WTC11 (cell line): Measurements from ENCODE around the gene SSNA1. TPM values are rescaled to one million over a fixed set of nuclear protein-coding genes. Genes with fewer than 3 reads are reported as not detected.
A peak's percentile ranks its signal among the peaks of the same experiment; 100 is the strongest.

Experiments used
- ATAC-seq: fragments of 200-7000 bp; cut with Tn5 transposase; 2 replicates; pipeline ENCODE4 v1.10.0; 2021; ENCODE audit warnings: mild to moderate bottlenecking, moderate library complexity
- CTCF ChIA-PET: fragments of 300-600 bp; sonication (Branson Sonifier 250); formaldehyde crosslinking; loops from one replicate; lab custom pipeline; 2021; ENCODE audit warnings: antibody characterized with exemption; lab: Charles Lee
- POLR2A ChIA-PET: fragments of 350-600 bp; sonication (Branson Sonifier 250); formaldehyde crosslinking; loops from one replicate; lab custom pipeline; 2021; ENCODE audit warnings: antibody characterized with exemption; lab: Charles Lee
- DNase-seq: peaks from one replicate; pipeline ENCODE4 v3.0.0; 2021; ENCODE audit warnings: low spot score
- H3K27ac Mint-ChIP-seq: 2 replicates; pipeline ENCODE4 v1.8.0; 2021; ENCODE audit warnings: mixed read lengths
- H3K27me3 Mint-ChIP-seq: 2 replicates; pipeline ENCODE4 v1.8.0; 2021; ENCODE audit warnings: low read depth, mild to moderate bottlenecking, moderate library complexity, mixed read lengths
- H3K36me3 Mint-ChIP-seq: 2 replicates; pipeline ENCODE4 v1.8.0; 2021; ENCODE audit warnings: mixed read lengths
- H3K4me1 Mint-ChIP-seq: 2 replicates; pipeline ENCODE4 v1.8.0; 2022; ENCODE audit warnings: mixed read lengths
- H3K4me3 Mint-ChIP-seq: 2 replicates; pipeline ENCODE4 v1.8.0; 2021; ENCODE audit warnings: mild to moderate bottlenecking, moderate library complexity, mixed read lengths
- H3K9me3 Mint-ChIP-seq: 2 replicates; pipeline ENCODE4 v1.8.0; 2021; ENCODE audit warnings: mixed read lengths
- ARID4B ChIP-seq: sonication (generic); formaldehyde crosslinking; IDR thresholded peaks from 2 replicates; pipeline ENCODE4 v1.8.0; 2023; ENCODE audit warnings: missing genetic modification reagents, mild to moderate bottlenecking, borderline replicate concordance
- ATF3 ChIP-seq: sonication (generic); formaldehyde crosslinking; conservative IDR thresholded peaks from 2 replicates; pipeline ENCODE4 v1.8.1; 2022; ENCODE audit warnings: mild to moderate bottlenecking, missing genetic modification reagents
- FOXP1 ChIP-seq: sonication (generic); formaldehyde crosslinking; IDR thresholded peaks from 2 replicates; pipeline ENCODE4 v1.8.0; 2022; ENCODE audit warnings: missing genetic modification reagents, mild to moderate bottlenecking, moderate library complexity, borderline replicate concordance
- GABPB1 ChIP-seq: sonication (generic); formaldehyde crosslinking; IDR thresholded peaks from 2 replicates; pipeline ENCODE4 v1.8.1; 2023; ENCODE audit warnings: mild to moderate bottlenecking, missing genetic modification reagents
- GTF2I ChIP-seq: fragments of 250-450 bp; sonication (Bioruptor Pico); conservative IDR thresholded peaks from 2 replicates; pipeline ENCODE4 v1.4.0; 2021; ENCODE audit warnings: mild to moderate bottlenecking
- SOX15 ChIP-seq: fragments of 250-450 bp; sonication (Bioruptor Pico); IDR thresholded peaks from 2 replicates; pipeline ENCODE4 v1.9.0; 2021; ENCODE audit warnings: mild to moderate bottlenecking
- TEAD1 ChIP-seq: sonication (generic); formaldehyde crosslinking; IDR thresholded peaks from 2 replicates; pipeline ENCODE4 v1.8.0; 2022; ENCODE audit warnings: mild to moderate bottlenecking, missing genetic modification reagents
- TP53 ChIP-seq: sonication (generic); formaldehyde crosslinking; IDR thresholded peaks from 2 replicates; pipeline ENCODE4 v1.8.1; 2023; ENCODE audit warnings: mild to moderate bottlenecking, missing genetic modification reagents
- USF1 ChIP-seq: sonication (generic); formaldehyde crosslinking; IDR thresholded peaks from 2 replicates; pipeline ENCODE4 v1.8.0; 2022; ENCODE audit warnings: mild to moderate bottlenecking, missing genetic modification reagents
- ZNF317 ChIP-seq: sonication (generic); formaldehyde crosslinking; IDR thresholded peaks from 2 replicates; pipeline ENCODE4 v1.8.1; 2023; ENCODE audit warnings: low read depth, mild to moderate bottlenecking, moderate library complexity, missing genetic modification reagents, borderline replicate concordance
- ZNF396 ChIP-seq: fragments of 250-450 bp; sonication (Bioruptor Pico); IDR thresholded peaks from 2 replicates; pipeline ENCODE4 v1.8.0; 2021; ENCODE audit warnings: mild to moderate bottlenecking, moderate library complexity, borderline replicate concordance
- ZNF425 ChIP-seq: fragments of 250-450 bp; sonication (Bioruptor Pico); conservative IDR thresholded peaks from 2 replicates; pipeline ENCODE4 v1.9.0; 2021; ENCODE audit warnings: mild to moderate bottlenecking
- total RNA-seq: library from RNA; stranded (reverse); gene quantifications from 3 replicates; pipeline ENCODE4 v1.2.3, GENCODE V29; 2021

SSNA1 gene
- total RNA-seq, 1 experiment from 2014 or later = 102 TPM

- POLR2A ChIA-PET = no interaction called here
Observed at GRCh38 chr9:137234055-137234697, 45.7 kb downstream of the SSNA1 start.

GRCh38 chr9:137234758-137235423 lies 46.4 kb downstream of the SSNA1 start:
- H3K9me3 Mint-ChIP-seq = no peaks in the 10 kb centered on the region
- H3K4me3 Mint-ChIP-seq = no peak overlapping the region
- DNase-seq = no peak
- H3K27ac Mint-ChIP-seq = no peak overlapping the region; the same call in 1 of the 2 replicates
- TF ChIP-seq ZNF425 (no peak), ARID4B (CRISPR knock-in tag) (no peak), ZNF396 (no peak), TP53 (CRISPR knock-in tag) (no peak), TEAD1 (CRISPR knock-in tag) (no peak), ZNF317 (CRISPR knock-in tag) (no peak), GTF2I (CRISPR knock-in tag) (no peak), USF1 (CRISPR knock-in tag) (no peak), SOX15 (CRISPR knock-in tag) (no peak), GABPB1 (no peak)
- no peaks in the 10 kb centered on the region for H3K27me3 Mint-ChIP-seq
- H3K4me1 Mint-ChIP-seq = peaks cover 18% of the 10 kb centered on the region
- ChIA-PET POLR2A (interaction anchor here (0.7 kb wide), 1 partner anchor 33 kb away, joined by 3 read pairs; no protein-coding TSS in a partner anchor), CTCF (interaction anchor here (0.6 to 4.6 kb wide), 12 partner anchors 9 to 206 kb away, joined by 3 to 143 read pairs (median 9); partner anchors contain the start of genes CYSRT1, NELFB, RNF208 and RNF224)
- no peak for ATAC-seq
- H3K36me3 Mint-ChIP-seq = no peaks in the 10 kb centered on the region

More at GRCh38 chr9:137234055-137234697, 45.7 kb downstream of the SSNA1 start:
- H3K4me1 Mint-ChIP-seq = peaks cover 18% of the 10 kb centered on the region
- no peaks in the 10 kb centered on the region for H3K36me3 Mint-ChIP-seq
- no peak for ATAC-seq
- no peak for DNase-seq
- CTCF ChIA-PET = interaction anchor here (0.5 to 4.6 kb wide), 11 partner anchors 10 to 205 kb away, joined by 3 to 143 read pairs (median 3); partner anchors contain the start of genes CYSRT1, NPDC1, RNF208 and RNF224
- H3K9me3 Mint-ChIP-seq = no peaks in the 10 kb centered on the region
- H3K27me3 Mint-ChIP-seq = no peaks in the 10 kb centered on the region
- H3K4me3 Mint-ChIP-seq = no peak overlapping the region
- H3K27ac Mint-ChIP-seq = no peak overlapping the region
- TF ChIP-seq ATF3 (CRISPR knock-in tag) = no peak
- 0 out of 2 replicates have a peak, but pooled peaks have one; percentile 20 for TF ChIP-seq FOXP1 (CRISPR knock-in tag)
- TF ChIP-seq, all 79 proteins: peak for 1
